Kidney epithelial cell (primary cell): Measurements from ENCODE around the gene EXOC8. TPM values are rescaled to one million over a fixed set of nuclear protein-coding genes. Genes with fewer than 3 reads are reported as not detected.

Experiments used
- DNase-seq: peaks from one replicate; pipeline ENCODE4 v3.0.0-alpha.2; 2010; ENCODE audit warnings: low read depth
- H3K27me3 ChIP-seq: 2 replicates; pipeline ENCODE4 v1.6.0; 2011; ENCODE audit warnings: low read length; ENCODE audit not compliant: control insufficient read depth, insufficient read depth
- H3K36me3 ChIP-seq: 2 replicates; pipeline ENCODE4 v1.5.1; 2011; ENCODE audit warnings: low read length; ENCODE audit not compliant: control insufficient read depth, insufficient read depth
- H3K4me3 ChIP-seq: 2 replicates; pipeline ENCODE4 v1.5.1; 2011; ENCODE audit warnings: low read depth, mild to moderate bottlenecking, control low read depth, low read length
- CTCF ChIP-seq: IDR thresholded peaks from 2 replicates; pipeline ENCODE4 v1.5.1; 2011; ENCODE audit warnings: mild to moderate bottlenecking, moderate library complexity, low read length, control low read depth, inconsistent platforms; ENCODE audit not compliant: insufficient read depth, poor library complexity, severe bottlenecking
- total RNA-seq: library from RNA; depleted of rRNA; stranded (reverse); fragments of >200 nt; gene quantifications from 2 replicates; pipeline ENCODE4 v1.2.3, GENCODE V29; 2015

EXOC8 gene
- total RNA-seq, 1 donor from 2014 or later, result 10.8 TPM

- Histone ChIP-seq H3K36me3 (no peaks in the 10 kb centered on the region), H3K27me3 (no peaks in the 10 kb centered on the region), H3K4me3 (no peak overlapping the region)
- DNase-seq, result no peak
- TF ChIP-seq CTCF, result no peak
Measured at GRCh38 chr1:231327617-231328016, 10.0 kb downstream of the EXOC8 start.

GRCh38 chr1:231326248-231326647, 11.4 kb downstream of the EXOC8 start:
- H3K4me3 ChIP-seq, result no peak overlapping the region
- DNase-seq, result no peak
- no peaks in the 10 kb centered on the region for H3K36me3 ChIP-seq
- TF ChIP-seq CTCF, result no peak
- no peaks in the 10 kb centered on the region for H3K27me3 ChIP-seq

GRCh38 chr1:231324660-231325059, 13.0 kb downstream of the EXOC8 start:
- Histone ChIP-seq H3K36me3 (no peaks in the 10 kb centered on the region), H3K4me3 (no peak overlapping the region), H3K27me3 (no peaks in the 10 kb centered on the region)
- TF ChIP-seq CTCF, result no peak
- no peak for DNase-seq

GRCh38 chr1:231322880-231323530, 14.6 kb downstream of the EXOC8 start:
- Histone ChIP-seq H3K36me3 (no peaks in the 10 kb centered on the region), H3K4me3 (no peak overlapping the region), H3K27me3 (no peaks in the 10 kb centered on the region)
- no peak for DNase-seq
- no peak for TF ChIP-seq CTCF

- no peak for DNase-seq
- no peak for TF ChIP-seq CTCF
- no peak overlapping the region for H3K4me3 ChIP-seq
- H3K36me3 ChIP-seq, result no peaks in the 10 kb centered on the region
- H3K27me3 ChIP-seq, result no peaks in the 10 kb centered on the region
Measured at GRCh38 chr1:231319080-231319479, 18.6 kb downstream of the EXOC8 start.

GRCh38 chr1:231318568-231318967, 19.1 kb downstream of the EXOC8 start:
- no peaks in the 10 kb centered on the region for H3K27me3 ChIP-seq
- no peak for TF ChIP-seq CTCF
- H3K36me3 ChIP-seq, result no peaks in the 10 kb centered on the region
- no peak for DNase-seq
- H3K4me3 ChIP-seq, result no peak overlapping the region
